ENCODE data around the gene TSSK2.

GRCh38 chr22:19128946-19129727 is 2.0 kb upstream of the TSSK2 start:
- TF ChIP-seq CTCF (IDR thresholded peaks at IDR 0.05; ENCODE audit: low read length) (no peak), EZH2 (optimal IDR thresholded peaks at IDR 0.05; ENCODE audit: low read depth, low read length) (no peak)
